K562 treated with DMSO at 1 percent for 4 hours (cell line): ENCODE results near the gene CROT. TPM values are rescaled to one million over a fixed set of nuclear protein-coding genes. Genes with fewer than 3 reads are reported as not detected.

Source experiments
- total RNA-seq: library from RNA; unstranded; fragments of 300-600 nt; gene quantifications from 2 replicates; pipeline ENCODE4 v1.2.3, GENCODE V29; 2022; ENCODE audit not compliant: insufficient read depth

The CROT gene
- total RNA-seq, result 2.5 and 5.0 TPM in 2 replicates

GRCh38 chr7:87345166-87345927 lies at the start of gene CROT:
Gene CROT (plus strand): TSS chr7:87345664. CDS start chr7:87349069, 3,405 bp downstream.

Other genes starting within 250 kb of the CROT start
- 35.4 and 51.8 TPM in 2 replicates for gene DMTF1, start 193.2 kb upstream of the CROT start, total RNA-seq
- gene TMEM243, start 125.9 kb upstream of the CROT start, total RNA-seq, result 14.6 and 22.6 TPM in 2 replicates
- 0.13 and 0.89 TPM in 2 replicates for gene ABCB4, start 130.0 kb downstream of the CROT start, total RNA-seq